Measurements from ENCODE around the gene SMARCC2. TPM values are rescaled to one million over a fixed set of nuclear protein-coding genes. Genes with fewer than 3 reads are reported as not detected.

Gene SMARCC2
- total and polyA plus RNA-seq, 9 of the 15 experiments (the other 6 are each of a cell fraction or from before 2014, with no cell fraction given): 11.9 to 86.0 (median 36.6) TPM

GRCh38 chr12:56119361-56119796, 69.9 kb downstream of the SMARCC2 start (continued):
- TF ChIP-seq ZBTB2 (IDR thresholded peaks at IDR 0.05) (0 out of 2 replicates have a peak, but pooled peaks have one; percentile 36), MNT (conservative IDR thresholded peaks at IDR 0.05) (peak; percentile 99), RB1 (IDR thresholded peaks at IDR 0.05; ENCODE audit: low read depth) (peak; percentile 39; the same call in 1 of the 2 replicates), PKNOX1 (IDR thresholded peaks at IDR 0.05) (0 out of 2 replicates have a peak, but pooled peaks have one; percentile 19), DPF2 (IDR thresholded peaks at IDR 0.05) (peak; percentile 14; the same call in 1 of the 2 replicates), BRD9 (IDR thresholded peaks at IDR 0.05; ENCODE audit: low read depth, partially characterized antibody) (peak; percentile 80), E2F8 (IDR thresholded peaks at IDR 0.05; ENCODE audit: low read depth, partially characterized antibody) (peak; percentile 27), DEAF1 (CRISPR knock-in tag; IDR thresholded peaks at IDR 0.05) (peak; percentile 89), SP1 (CRISPR knock-in tag; IDR thresholded peaks at IDR 0.05) (peak; percentile 43; the same call in 1 of the 2 replicates), NBN (IDR thresholded peaks at IDR 0.05; ENCODE audit: low read depth) (no peak), TFAP4 (CRISPR knock-in tag; IDR thresholded peaks at IDR 0.05; ENCODE audit: borderline replicate concordance) (0 out of 2 replicates have a peak, but pooled peaks have one; percentile 20), TBL1XR1 (IDR thresholded peaks at IDR 0.05; ENCODE audit: low read length in 2 of 2) (peak in 1 of 2 experiments; percentile 37; a peak in 1 of 4 replicates), RAD51 (IDR thresholded peaks at IDR 0.05; ENCODE audit: borderline replicate concordance, low read depth) (peak; percentile 86), BHLHE40 (IDR thresholded peaks at IDR 0.05; ENCODE audit: low read length) (peak; percentile 54; the same call in 1 of the 2 replicates), CC2D1A (IDR thresholded peaks at IDR 0.05) (peak; percentile 71; the same call in 1 of the 2 replicates), HDAC1 (IDR thresholded peaks at IDR 0.05) (peak in 1 of 2 experiments; percentile 63; a peak in 1 of 4 replicates), ZFP36 (IDR thresholded peaks at IDR 0.05; ENCODE audit: low read depth, low read length, partially characterized antibody) (peak; percentile 49), RCOR1 (IDR thresholded peaks at IDR 0.05; ENCODE audit: borderline replicate concordance in 1 of 2, low read depth in 2 of 2, low read length in 2 of 2) (0 out of 4 replicates have a peak, but pooled peaks of 1 of the 2 experiments have one; percentile 26)

Measured in K562 (cell line).